HG02759 (cell line): ENCODE data around the gene LPIN2.
"Not testable (repeated sequence)": the region's sequence is repeated elsewhere in the genome, so short reads cannot be mapped to it uniquely, and the experiment has no call there.

ENCODE experiments used
- ATAC-seq: cut with Tn5 transposase; IDR thresholded peaks from one replicate; pipeline ENCODE4 v1.9.1; 2021; ENCODE audit warnings: mild to moderate bottlenecking, moderate library complexity; ENCODE audit not compliant: unreplicated experiment

The LPIN2 gene

DNA sequence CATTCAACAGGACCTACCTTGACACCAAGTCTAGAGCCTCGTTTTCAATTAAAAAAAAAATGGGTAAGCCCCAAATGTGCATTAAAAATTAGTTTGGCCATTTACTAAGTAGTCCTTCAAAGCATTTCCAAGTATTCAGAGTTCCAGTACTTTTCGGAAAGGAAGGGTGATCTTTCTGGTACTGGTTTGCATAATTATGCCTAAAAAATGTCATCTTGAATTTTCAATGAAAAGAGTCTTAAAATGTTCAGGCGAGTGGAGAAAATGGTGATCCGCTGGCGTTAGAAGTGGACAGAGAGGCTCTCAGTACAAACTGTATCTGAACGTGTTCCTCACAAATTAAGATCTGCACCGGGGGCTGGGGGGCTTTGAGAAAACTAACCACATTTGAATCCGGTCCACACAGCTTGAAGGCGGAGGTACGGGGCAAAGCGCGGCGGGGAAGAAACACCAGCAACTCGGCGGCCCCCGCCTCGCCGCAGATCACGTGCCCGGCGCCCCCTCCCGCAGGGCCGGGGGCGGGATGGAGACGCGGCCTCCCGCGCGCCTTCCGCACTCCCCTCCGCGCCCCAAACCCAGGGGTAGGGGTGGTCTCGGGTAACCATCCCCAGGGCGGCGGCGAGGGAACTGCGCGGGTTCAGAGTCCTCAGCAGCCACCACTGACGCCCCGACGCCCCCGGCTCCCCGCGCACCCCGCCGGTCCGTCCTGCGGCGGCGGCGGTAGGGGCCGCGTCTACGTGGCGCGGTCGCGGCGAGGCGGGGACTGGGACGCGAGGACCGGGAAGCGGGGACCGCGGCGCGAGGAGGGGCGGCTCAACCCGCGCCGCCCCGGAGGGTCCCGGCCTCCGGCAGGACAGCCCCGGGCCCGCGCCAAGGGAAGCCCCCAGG lies 564 bp downstream of the LPIN2 start:
- ATAC-seq: no peak

DNA sequence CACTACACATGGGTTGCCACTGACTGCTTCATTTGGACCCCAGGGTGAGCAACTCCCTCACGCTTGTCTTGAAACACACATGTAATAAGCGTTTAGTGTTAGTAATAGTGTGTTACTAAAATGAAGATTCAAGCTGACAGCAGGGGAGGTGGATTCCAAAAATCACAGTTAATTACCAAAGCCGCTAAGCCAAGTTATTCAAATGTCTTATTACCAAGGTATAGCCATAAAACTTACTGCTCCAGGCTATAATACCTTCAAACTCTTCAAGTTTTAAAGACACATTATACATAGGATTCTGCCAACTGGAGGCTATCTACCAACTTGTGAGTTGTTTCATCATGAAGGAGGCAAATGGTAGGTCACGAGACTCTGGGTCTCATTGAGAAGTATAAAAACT lies 2.9 kb downstream of the LPIN2 start:
- ATAC-seq: no peak

DNA sequence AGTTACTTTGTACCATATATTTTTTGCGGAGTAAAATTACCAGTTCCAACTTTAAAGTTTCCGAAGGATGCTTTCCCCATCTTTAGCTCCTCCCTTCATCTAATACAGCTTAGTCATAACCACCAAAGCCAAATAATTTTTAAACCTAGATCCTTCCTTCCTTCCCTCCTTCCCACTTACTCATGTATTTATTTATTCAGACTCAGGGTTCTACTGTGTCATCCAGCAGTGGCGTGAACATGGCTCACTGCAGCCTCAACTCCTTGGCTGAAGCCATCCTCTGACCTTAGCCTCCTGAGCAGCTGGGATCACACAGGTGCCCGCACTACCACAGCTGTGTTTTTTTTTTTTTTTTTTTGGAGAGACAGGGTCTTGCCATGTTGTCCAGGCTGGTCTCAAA lies 4.4 kb downstream of the LPIN2 start:
- no peak for ATAC-seq

DNA sequence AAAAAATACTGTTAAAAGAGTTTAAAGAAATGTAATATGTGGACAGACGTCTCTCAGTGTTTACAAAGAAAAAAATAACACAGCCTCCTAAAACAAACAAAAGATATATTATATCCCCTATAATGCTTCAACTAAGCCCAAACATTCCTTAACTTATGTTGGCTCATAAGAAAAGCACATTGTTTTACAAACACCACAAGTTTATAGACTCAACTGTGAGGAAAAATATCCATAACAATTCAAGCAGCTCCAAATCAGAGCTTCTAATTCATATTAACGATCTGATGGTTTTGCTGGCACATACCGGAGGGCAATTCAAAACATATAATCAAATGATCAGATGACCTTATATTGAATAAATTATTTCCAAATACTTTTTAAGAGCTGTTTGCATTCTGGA lies 5.5 kb downstream of the LPIN2 start:
- no peak for ATAC-seq

DNA sequence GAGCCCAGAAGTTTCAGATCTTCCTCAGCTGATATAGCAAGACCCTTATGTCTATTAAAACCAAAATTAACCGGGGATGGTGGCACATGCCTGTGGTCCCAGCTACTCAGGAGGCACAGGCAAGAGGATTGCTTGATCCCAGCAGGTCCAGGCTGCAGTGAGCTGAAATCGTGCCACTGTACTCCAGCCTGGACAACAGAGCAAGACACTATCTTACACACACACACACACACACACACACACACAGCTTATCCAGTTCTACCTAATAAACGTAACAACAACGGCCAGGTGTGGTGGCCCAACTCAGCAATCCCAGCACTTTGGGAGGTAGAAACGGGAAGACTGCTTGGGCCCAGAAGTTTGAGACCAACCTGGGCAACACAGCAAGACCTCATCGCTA lies 7.5 kb downstream of the LPIN2 start:
- ATAC-seq: no peak

DNA sequence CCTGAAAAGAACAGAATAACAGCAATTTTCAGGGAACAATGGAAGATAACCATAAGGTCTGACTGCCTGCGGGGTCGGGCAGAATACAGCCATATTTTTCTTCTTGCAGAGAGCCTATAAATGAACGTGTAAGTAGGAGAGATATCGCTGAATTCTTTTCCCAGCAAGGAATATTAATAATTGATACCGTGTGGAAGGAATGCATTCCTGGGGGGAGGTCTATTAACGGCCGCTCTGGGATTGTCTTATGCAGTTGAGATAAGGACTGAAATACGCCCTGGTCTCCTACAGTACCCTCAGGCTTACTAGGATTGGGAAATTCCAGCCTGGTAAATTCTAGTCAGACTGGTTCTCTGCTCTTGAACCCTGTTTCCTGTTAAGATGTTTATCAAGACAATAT lies 9.2 kb downstream of the LPIN2 start:
- not testable (repeated sequence) for ATAC-seq

DNA sequence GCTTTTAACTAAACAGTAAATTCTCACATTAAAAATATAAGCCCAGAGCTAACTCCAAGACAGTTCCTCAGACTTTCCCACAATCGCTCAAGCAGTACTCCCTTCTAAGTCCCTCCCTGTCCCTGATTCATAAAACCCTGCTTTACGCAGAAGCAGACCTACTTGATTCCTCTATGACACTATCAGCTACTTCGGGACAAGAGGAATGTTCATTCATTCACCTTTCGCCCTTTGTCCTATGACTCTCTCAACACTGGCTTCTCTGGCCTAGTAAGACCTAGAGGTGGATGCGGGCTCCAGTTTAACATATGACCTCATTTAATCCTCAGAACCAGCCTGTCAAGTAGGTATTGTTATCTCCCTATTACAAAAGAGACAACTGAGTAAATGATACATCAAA lies 10.2 kb downstream of the LPIN2 start:
- no peak for ATAC-seq

DNA sequence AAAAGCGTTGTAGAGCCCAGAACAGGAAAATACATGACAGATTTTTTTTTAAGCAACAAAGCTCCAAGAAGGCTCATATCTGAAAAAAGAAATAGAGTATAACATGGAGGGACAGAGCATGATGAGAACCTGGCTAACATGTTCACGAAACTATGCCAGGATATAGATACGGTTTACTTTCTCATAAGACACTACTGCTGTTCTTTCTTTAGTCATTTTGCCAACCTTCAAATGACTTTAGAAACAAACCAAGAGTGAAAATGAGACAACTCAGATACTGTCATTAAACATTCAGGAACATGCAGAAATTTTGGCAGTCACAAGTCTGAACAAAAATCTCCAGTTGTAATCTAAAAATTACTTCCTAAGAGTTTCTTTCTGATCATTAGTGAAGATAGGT lies 14.3 kb downstream of the LPIN2 start:
- no peak for ATAC-seq

DNA sequence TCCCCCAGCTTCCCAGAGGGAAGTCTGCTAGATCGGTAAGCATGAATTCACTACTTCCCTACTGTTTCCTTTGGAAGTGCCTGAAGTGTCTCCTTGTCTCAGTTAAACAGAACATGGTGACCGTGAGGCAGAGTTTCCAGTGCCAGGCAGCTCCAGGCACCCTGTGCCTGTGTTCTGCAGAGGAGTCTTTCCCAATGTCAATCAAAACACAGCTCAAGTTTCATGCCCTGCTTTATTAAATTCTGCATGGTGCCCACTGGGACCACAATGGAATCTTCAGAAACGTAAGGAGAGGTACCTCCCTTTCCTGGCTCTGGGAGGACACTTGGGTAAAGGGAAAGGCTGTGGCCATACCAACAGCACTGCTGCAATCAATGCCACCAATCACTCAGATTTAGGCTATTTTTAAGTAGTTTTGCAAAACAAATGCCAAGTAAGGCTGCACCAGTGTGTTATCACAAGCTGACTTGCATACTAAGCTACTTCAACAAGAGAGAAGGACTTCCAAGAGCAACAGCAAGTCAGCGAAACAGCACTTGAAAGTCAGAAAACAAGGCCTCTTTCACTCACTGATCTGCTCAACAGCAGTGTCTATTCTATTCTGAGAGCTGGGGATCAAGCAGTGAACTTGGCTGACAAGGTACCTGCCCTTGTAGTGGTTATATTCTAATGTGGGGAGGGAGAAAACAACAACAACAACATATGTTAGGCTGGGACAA lies 14.9 kb downstream of the LPIN2 start:
- ATAC-seq: no peak

DNA sequence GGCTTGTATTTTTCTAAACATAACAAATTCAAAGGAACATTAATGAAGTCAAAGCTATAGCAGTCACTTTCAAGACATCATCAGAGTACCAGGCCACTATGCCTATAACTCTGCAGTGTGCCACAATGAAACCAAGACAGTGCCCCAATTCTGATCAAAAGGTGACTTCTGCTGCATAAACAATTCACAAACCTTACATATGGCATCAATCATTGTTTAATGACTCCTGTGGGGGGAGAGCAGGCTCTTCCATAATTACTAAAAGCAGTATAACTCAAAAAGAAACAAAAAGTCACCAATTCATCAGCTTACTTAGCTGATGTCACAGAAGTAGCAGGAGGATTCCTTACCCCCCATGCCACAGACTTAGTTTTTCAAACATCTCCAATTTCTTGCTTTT lies 15.5 kb downstream of the LPIN2 start:
- no peak for ATAC-seq

DNA sequence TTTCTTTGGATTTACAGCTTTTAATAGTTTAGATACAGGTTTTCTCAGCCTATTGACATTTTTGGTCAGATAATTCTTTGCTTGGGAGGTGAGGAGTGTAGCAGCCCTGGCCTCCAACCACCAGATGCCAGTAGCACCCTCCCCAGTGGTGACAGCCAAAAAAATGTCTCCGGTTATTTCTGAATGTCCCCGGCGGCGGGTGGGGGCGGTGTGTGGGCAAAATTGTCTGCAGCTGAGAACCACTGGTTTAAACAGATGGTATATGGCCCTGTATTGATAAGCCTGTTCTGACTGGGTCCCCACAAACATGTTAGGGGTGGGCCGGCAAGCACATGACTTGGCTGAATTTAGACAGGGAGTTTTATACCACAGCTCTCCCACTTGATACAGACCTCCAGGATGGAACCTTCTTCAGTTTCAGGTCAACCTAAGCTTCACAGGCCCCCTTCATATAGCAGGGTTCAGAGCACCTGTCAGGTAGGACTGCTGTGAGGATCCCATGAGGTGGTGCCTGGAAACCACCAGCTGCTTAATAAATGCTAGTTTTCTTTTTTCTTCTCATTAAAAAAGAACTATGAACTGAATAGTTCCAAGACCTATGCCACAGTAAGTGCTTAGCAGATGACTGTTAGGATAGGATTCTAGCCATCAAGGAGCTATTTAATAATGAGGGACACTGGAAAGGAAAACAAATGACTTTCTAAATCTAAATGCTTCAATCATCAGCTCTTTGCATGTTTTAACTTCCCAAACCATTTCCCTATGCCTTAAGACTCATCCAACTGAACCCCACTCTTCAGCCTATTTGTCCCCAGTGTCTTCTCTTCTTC lies 18.1 kb downstream of the LPIN2 start:
- peak; percentile 85 for ATAC-seq

DNA sequence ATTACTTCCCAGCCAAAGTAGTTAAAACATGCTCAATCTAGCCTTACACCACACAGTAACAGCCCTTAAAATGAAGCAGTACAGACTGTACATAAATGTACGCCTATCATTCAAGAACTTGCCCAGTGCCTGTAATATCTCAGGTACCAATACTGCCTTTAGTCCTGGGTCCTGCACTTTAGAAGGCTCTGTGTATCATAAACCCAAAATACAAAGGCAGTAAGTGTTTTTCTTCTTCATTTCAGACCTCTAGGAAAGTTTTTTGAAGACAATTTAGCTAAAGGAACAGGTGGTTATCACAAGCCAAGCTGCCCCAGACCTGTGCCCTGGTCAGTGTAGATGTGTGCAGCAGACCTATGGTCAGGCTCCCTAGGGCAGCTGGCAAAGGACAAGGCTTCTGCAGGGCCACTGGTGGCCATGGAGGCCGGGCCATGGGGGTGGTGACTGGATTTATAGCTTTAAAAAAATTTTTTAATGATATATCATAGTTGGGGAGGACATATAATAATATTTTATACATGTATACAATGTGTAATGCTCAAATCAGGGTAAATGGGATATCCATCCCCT lies 18.8 kb downstream of the LPIN2 start:
- ATAC-seq: no peak

DNA sequence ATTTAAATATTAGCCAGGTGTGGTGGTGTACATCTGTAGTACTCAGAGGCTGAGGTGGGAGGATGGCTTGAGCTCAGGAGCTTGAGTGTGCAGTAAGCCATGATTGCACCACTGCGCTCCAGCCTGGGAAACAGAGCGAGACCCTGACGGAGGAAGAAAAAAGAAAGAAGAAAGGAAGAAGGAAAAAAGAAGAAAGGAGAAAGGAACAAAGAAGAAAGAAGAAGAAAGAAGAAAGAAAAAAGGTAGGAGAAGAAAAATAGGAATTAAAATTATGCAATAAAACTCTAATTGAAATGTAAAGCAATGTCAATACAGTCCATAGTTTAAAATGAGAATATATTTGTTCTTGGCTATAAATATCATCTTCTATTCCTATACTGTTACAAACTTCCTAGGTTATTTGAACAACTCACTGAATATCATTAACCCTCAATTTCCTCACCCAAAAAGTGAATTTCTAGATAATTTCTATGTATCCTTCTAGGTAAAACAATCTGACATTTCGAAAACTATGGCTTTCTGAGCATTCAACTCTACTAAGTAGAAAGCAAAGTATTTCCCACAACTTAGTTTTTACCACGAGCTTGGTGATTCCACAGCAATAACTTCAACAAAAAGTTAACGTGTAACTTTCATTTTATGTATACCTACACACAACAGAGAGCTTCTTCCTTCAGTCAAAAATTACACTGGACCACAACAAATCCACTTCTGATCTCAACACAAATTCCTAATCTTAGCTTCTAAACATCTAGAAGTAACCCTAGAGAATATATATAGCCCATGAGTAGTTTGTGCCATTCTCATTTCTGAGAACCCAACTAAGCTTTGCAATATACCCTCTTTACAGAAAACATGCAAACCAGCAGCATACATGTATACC lies 19.7 kb downstream of the LPIN2 start:
- no peak for ATAC-seq

DNA sequence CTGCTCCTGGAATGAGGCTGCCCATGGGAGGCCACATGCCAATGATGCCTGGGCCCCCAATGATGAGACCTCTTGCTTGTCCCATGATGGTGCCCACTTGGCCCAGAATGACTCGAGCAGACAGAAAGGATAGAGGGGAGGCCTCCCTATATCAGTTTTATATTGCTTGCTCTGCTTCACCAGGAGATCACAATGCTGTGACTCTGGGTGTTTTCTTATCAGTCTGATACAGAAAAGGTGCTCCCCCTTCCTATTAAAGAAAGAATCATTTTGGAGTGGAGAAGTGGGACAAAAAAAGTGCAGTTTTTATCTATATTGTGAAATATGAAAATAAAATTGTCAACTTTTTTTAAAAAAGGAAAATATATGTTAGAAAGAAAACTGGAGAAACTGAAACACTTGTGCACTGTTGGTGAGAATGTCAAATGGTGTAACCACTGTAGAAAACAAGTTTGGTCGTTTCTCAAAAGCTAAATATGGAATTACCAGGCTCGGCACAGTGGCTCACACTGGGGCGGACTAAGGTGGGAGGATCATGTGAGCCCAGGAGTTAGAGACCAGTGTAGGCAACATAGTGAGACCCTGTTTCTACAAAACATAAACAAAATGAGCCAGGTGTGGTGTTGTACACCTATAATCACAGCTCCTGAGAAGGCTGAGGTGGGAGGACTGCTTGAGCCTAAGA lies 21.8 kb downstream of the LPIN2 start:
- no peak for ATAC-seq

DNA sequence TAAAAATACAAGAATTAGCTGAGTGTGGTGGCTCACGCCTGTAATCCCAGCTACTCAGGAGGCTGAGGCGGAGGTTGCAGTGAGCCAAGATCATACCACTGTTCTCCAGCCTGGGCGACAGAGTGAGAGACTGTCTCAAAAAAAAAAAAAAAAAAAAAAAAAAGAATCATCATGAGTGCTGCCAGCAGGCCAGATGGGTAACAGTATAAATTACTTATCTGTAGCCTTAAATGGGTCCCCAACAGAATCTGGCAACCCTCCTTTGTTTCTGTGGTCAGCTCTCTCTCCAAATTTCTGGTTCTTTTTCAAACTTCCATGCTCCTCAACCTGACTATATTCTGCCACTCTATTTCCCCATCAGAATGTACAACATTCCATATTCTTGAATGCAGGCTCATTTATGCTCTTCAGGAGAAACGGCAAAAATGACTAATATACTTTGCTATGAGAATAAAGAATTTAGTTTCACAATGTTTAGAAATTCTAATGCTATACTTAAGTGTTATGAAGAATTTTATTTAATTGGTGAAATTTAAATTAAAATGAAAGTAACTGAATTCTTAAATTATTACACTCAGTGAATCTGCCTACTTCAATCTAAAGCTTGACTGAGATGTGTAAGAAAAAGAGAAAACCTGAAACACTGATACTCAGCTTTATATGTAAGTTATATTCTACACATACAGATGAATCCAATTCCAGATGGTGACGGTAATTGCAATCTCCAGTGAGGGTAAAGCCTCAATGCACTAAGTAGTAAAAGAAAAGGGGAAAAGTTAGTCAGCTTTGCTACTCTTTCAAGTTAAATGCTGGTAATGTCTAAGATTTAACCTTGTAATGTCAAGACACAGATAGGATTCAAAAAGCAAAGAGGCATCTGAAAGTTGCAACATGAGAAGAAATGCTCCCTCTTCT lies 24.8 kb downstream of the LPIN2 start:
- ATAC-seq: no peak

DNA sequence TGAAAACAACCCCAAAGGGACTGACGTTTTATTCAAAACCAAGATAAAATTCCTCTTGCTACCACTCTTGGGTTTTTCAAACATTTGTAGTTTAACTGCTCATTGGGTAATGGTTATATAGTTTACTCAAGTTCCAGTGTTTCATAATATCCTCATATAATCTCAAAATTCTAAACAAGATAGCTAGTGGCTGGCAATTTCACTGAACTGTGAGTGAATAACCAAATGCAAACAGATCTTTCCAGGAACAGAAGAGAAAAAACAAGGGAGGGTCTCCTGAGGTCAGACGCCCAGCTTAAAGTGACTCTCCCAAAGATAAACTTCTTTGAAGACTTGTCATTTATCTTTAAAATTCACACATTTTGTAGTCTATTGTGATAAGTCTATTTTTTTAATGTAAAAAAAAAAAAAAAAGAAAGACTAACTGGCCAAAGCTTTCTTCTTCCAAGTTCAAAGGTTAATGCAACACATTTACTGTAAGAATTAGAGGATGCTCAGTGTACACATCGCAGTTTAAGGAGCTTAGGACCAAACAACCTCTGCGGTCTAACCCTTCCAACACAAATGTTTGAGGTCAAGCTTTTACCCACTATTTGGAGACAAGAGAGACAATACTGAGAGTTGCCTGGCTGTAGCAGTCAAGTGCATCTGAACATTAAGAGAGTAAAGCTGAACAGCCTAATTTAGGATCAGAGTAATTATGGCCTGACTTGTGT lies 26.6 kb downstream of the LPIN2 start:
- ATAC-seq: no peak

DNA sequence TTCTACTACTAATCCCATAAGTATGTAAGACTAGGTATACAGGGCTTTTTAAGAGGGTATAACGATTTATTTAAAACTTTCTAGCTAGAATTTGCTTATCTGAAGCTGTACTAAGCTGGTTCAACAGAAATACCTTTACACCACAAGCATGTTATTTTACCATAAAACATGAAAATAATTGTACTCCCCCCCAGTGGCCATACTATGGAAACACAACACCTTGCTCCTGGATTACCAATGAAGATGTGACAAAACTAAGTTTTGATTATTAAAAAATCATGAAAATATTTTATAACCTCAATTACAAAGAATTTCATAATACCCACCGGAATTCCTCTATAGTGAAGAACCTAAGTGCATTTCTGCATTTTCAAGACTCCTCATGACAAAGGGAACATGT lies 27.3 kb downstream of the LPIN2 start:
- peak; percentile 53 for ATAC-seq

DNA sequence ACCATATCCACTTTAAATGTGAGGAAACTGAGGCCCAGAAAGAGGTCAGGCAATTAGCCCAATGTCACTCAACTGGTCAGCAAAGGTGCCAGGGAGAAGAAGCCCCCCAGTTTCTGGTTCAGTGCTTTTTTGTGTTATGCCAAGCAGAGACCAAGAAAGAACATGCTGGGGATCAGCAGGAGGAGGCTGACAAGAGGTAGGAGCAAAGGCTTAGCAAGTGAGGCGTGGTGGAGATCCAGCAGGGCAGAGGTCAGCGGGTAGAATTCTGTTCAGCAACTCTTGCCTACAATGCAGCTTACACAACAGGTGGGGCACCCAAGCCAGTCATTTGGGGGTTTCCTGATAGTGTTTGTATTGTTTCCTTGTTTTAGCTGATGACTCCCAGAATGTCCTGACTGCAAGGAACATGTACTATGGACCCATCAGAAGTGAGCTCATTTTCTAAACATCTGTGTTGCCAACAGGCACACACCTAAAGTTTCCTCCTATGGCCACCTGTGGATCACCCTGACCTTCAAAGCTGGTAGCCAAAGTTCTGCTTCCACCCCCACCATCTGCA lies 28.2 kb downstream of the LPIN2 start:
- no peak for ATAC-seq
